Stimulated activated naive CD8-positive, alpha-beta T cell treated with anti-CD3 and anti-CD28 coated beads, Interleukin-15, Interleukin-2, amounts not matched to agents 100 ng/mL and 50 ng/mL, for 24 hours (primary cell): ENCODE measurements around the gene AMPH.
"Not testable (repeated sequence)": the region's sequence is repeated elsewhere in the genome, so short reads cannot be mapped to it uniquely, and the experiment has no call there.

Source experiments
- H3K27ac Mint-ChIP-seq: one replicate; pipeline ENCODE4 v1.8.0; 2021; ENCODE audit warnings: mild to moderate bottlenecking, mixed read lengths
- H3K27me3 Mint-ChIP-seq: one replicate; pipeline ENCODE4 v1.8.0; 2021; ENCODE audit warnings: mixed read lengths
- H3K36me3 Mint-ChIP-seq: one replicate; pipeline ENCODE4 v1.8.0; 2021; ENCODE audit warnings: low read depth, mixed read lengths
- H3K4me1 Mint-ChIP-seq: one replicate; pipeline ENCODE4 v1.8.0; 2021; ENCODE audit warnings: low read depth, mixed read lengths
- H3K4me3 Mint-ChIP-seq: one replicate; pipeline ENCODE4 v1.8.0; 2021; ENCODE audit warnings: mild to moderate bottlenecking, mixed read lengths
- H3K9me3 Mint-ChIP-seq: one replicate; pipeline ENCODE4 v1.8.0; 2021; ENCODE audit warnings: mixed read lengths

AMPH gene

DNA sequence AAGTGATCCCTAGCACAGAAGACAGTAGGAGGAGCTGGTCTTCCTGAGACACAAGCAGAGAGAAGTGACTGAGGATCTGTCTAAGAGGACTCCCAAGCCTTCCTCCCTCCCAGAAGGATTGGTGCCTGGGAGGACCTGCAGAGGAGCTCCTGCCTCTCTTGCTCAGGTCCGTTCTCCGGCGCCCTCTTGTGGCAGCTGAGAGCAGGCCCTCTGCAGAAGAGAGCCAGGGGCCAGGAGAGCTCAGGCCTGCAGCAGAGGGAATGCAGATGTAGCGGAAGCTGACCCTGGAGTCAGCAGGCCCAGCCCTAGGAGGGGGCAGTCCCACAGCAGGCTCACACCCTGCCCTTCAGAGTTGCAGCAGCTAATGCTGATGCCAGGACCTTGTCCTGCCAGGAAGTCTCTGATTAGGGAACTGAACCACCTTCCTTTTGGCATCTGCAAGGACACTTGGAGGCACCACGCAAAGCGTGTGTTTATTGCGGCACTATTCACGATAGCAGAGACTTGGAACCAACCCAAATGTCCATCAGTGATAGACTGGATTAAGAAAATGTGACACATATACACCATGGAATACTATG is 276.8 kb downstream of the AMPH start:
- peaks cover 12% of the 10 kb centered on the region for H3K36me3 Mint-ChIP-seq
- not testable (repeated sequence) for H3K9me3 Mint-ChIP-seq, H3K27me3 Mint-ChIP-seq
- H3K27ac Mint-ChIP-seq = peak overlapping the region; percentile 87
- peaks cover 71% of the 10 kb centered on the region for H3K4me1 Mint-ChIP-seq
- H3K4me3 Mint-ChIP-seq = peak overlapping the region; percentile 71

DNA sequence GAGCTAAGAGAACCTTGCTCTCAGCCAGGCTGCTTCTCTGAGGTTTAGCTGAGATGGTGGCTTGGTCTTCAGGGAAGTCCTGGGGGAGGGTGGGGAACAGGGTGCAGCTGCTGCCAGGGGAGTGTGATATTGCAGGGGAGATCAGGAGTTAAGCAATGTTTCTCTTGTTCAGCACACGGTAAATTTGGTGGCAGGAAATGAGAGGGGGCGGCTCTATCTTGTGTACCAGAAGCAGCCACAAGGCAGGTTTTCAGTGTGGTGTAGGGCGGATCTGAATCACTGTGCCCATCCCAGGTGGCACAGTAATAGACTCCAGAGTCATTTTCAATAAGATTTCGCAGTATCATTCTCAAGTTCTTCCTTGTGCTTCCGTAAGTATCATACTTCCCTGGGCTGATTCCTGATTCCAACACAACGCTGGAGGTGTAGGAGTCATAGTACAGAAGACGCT is 277.7 kb downstream of the AMPH start:
- Mint-ChIP-seq H3K36me3 (peaks cover 12% of the 10 kb centered on the region), H3K4me3 (peak overlapping the region; percentile 71), H3K4me1 (peaks cover 68% of the 10 kb centered on the region), H3K27ac (peak overlapping the region; percentile 87)
- not testable (repeated sequence) for H3K9me3 Mint-ChIP-seq, H3K27me3 Mint-ChIP-seq

GRCh38 chr7:38351601-38352000 is 279.6 kb downstream of the AMPH start:
- H3K4me1 Mint-ChIP-seq = peaks cover 55% of the 10 kb centered on the region
- H3K9me3 Mint-ChIP-seq = no peaks in the 10 kb centered on the region
- no peaks in the 10 kb centered on the region for H3K27me3 Mint-ChIP-seq
- H3K4me3 Mint-ChIP-seq = peak overlapping the region; percentile 90
- H3K36me3 Mint-ChIP-seq = peaks cover 12% of the 10 kb centered on the region
- H3K27ac Mint-ChIP-seq = peak overlapping the region; percentile 63

GRCh38 chr7:38350777-38351176 is 280.4 kb downstream of the AMPH start:
- H3K9me3 Mint-ChIP-seq, H3K27me3 Mint-ChIP-seq: not testable (repeated sequence)
- Mint-ChIP-seq H3K4me3 (peak overlapping the region; percentile 90), H3K36me3 (peaks cover 11% of the 10 kb centered on the region), H3K27ac (peak overlapping the region; percentile 93), H3K4me1 (peaks cover 55% of the 10 kb centered on the region)

- Mint-ChIP-seq H3K4me1 (peaks cover 52% of the 10 kb centered on the region), H3K27ac (peak overlapping the region; percentile 94), H3K4me3 (peak overlapping the region; percentile 90)
- not testable (repeated sequence) for H3K36me3 Mint-ChIP-seq, H3K9me3 Mint-ChIP-seq, H3K27me3 Mint-ChIP-seq
Observed at GRCh38 chr7:38349869-38350583, 281.1 kb downstream of the AMPH start.

DNA sequence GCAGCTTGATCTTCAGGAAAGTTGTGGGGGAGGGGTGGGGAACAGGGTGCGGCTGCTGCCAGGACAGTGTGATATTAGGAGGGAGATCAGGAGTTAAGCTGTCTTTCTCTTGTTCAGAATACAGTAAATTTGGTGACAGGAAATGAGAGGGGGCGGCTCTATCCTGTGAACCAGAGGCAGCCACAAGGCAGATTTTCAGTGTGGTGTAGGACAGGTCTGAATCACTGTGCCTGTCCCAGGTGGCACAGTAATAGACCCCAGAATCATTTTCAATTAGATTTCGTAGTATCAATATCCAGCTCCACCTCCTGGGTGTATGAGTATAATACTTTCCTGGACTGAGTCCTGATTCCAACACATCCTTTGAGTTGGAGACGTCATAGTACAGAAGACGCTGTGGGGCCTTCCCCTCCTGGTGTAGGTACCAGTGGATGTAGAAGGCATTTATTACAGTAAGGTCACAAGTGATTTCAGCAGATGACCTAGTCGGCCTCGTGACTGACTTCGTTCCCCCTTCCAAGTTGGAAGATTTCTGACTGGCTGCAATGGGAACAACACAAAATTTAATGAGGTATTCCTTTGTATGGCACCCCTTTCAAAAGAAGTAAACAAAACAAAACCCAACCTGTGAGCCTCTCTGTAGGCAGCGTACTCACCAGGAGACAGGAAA is 281.9 kb downstream of the AMPH start:
- not testable (repeated sequence) for H3K9me3 Mint-ChIP-seq, H3K27me3 Mint-ChIP-seq, H3K36me3 Mint-ChIP-seq
- Mint-ChIP-seq H3K4me3 (peak overlapping the region; percentile 90), H3K4me1 (peaks cover 53% of the 10 kb centered on the region), H3K27ac (peak overlapping the region; percentile 94)

GRCh38 chr7:38345299-38346172 is 285.6 kb downstream of the AMPH start:
- peak overlapping the region; percentile 75 for H3K27ac Mint-ChIP-seq
- peaks cover 54% of the 10 kb centered on the region for H3K4me1 Mint-ChIP-seq
- not testable (repeated sequence) for H3K27me3 Mint-ChIP-seq, H3K9me3 Mint-ChIP-seq, H3K36me3 Mint-ChIP-seq
- H3K4me3 Mint-ChIP-seq = peak overlapping the region; percentile 71

DNA sequence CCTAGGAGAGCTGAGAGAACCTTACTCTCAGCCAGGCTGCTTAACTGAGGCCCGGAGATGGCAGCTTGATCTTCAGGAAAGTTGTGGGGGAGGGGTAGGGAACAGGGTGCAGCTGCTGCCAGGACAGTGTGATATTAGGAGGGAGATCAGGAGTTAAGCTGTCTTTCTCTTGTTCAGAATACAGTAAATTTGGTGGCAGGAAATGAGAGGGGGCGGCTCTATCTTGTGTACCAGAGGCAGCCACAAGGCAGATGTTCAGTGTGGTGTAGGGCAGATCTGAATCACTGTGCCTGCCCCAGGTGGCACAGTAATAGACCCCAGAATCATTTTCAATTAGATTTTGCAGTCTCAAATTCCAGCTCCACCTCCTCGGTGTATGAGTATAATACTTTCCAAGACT is 286.4 kb downstream of the AMPH start:
- not testable (repeated sequence) for H3K9me3 Mint-ChIP-seq, H3K36me3 Mint-ChIP-seq, H3K27me3 Mint-ChIP-seq
- Mint-ChIP-seq H3K4me3 (peak overlapping the region; percentile 70), H3K4me1 (peaks cover 53% of the 10 kb centered on the region), H3K27ac (peak overlapping the region; percentile 70)

DNA sequence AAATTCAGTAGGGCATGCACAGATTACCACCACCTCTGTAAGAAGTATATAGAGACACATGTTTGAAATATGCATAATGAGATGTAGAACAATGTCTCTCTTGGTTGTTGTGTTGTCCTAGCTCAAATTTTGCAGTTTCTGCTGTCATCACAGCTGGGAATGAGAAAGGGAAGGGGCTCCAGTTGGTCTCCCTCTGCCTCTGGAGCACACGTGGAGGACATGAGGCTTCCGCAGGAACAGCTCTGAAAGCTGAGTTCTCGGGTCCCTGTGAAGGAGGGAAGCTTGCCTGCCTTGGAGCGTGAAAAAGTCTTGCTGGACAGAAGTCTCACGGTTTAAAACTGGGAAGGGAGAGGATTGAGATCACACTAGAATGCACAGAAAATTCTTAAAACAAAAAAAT is 289.0 kb downstream of the AMPH start:
- H3K36me3 Mint-ChIP-seq, H3K9me3 Mint-ChIP-seq, H3K27me3 Mint-ChIP-seq: not testable (repeated sequence)
- Mint-ChIP-seq H3K4me3 (peak overlapping the region; percentile 85), H3K4me1 (peaks cover 57% of the 10 kb centered on the region), H3K27ac (peak overlapping the region; percentile 83)

- Mint-ChIP-seq H3K4me1 (peaks cover 57% of the 10 kb centered on the region), H3K4me3 (peak overlapping the region; percentile 85)
- H3K36me3 Mint-ChIP-seq = not testable (repeated sequence)
Observed at GRCh38 chr7:38341172-38341705, 289.9 kb downstream of the AMPH start.

GRCh38 chr7:38339953-38340819 is 291.0 kb downstream of the AMPH start:
- no peaks in the 10 kb centered on the region for H3K9me3 Mint-ChIP-seq
- peak overlapping the region; percentile 85 for H3K4me3 Mint-ChIP-seq
- H3K27ac Mint-ChIP-seq = peak overlapping the region; percentile 83
- H3K36me3 Mint-ChIP-seq = peaks cover 4% of the 10 kb centered on the region
- no peaks in the 10 kb centered on the region for H3K27me3 Mint-ChIP-seq
- peaks cover 57% of the 10 kb centered on the region for H3K4me1 Mint-ChIP-seq

More at GRCh38 chr7:38341172-38341705, 289.9 kb downstream of the AMPH start:
- H3K27me3 Mint-ChIP-seq, H3K9me3 Mint-ChIP-seq: not testable (repeated sequence)
- peak overlapping the region; percentile 83 for H3K27ac Mint-ChIP-seq

DNA sequence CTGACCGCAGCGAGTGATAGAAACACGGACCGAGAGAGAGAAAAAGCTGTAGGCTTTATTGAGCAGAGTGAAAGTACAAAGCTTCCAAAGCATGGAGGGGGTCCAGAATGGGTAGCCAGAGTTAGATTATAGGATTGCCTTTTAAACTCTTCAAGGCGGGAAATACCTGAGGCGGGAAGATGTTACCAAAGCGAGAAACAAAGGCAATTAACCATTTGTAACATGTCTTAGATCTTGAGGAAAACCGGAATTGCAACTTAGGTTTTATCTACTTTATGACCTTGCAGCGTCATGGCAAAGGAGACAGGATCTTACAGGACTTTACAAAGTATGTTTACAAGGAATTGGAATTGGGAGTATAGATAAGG is 295.0 kb downstream of the AMPH start:
- Mint-ChIP-seq H3K4me3 (peak overlapping the region; percentile 82), H3K27ac (peak overlapping the region; percentile 90), H3K4me1 (peaks cover 57% of the 10 kb centered on the region)
- not testable (repeated sequence) for H3K9me3 Mint-ChIP-seq, H3K27me3 Mint-ChIP-seq, H3K36me3 Mint-ChIP-seq

DNA sequence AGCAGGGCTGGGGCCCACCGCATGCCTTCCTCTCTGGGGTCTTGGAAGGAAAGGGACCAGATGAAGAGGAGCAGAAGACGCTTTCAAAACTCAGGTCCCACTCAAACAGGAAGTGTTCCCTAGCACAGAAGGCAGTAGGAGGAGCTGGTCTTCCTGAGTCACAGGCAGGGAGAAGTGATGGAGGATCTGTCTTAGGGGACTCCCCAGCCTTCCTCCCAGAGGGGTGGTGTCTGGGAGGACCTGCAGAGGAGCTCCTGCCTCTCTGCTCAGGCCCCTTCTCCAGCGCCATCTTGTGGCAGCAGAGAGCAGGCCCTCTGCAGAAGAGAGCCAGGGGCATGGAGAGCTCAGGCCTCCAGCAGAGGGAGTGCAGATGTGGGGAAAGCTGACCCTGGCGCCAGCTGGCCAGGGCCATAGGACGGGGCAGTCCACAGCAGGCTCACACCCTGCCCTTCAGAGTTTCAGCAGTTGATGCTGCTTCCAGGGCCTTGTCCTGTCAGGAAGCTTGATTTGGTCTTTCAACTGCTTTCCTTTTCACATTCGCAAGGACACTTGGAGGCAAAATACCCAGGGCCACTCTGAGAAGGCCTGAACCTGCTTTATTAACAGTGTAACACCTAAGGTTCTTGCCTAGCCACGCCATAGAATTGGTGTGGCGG is 295.6 kb downstream of the AMPH start:
- Mint-ChIP-seq H3K9me3 (no peaks in the 10 kb centered on the region), H3K27ac (peak overlapping the region; percentile 90), H3K4me3 (peak overlapping the region; percentile 82), H3K4me1 (peaks cover 57% of the 10 kb centered on the region), H3K27me3 (no peaks in the 10 kb centered on the region), H3K36me3 (no peaks in the 10 kb centered on the region)
